A549 (cell line): ENCODE measurements around the gene RBKS. TPM values are rescaled to one million over a fixed set of nuclear protein-coding genes. Genes with fewer than 3 reads are reported as not detected.

Source experiments
- ATAC-seq, 2 experiments: fragments of 200-7000 bp in 1 of 2; fragments of >200 bp in 1 of 2; cut with Nextera tagmentation in 1 of 2; cut with Tn5 transposase in 1 of 2; 3 replicates each; pipeline versions ENCODE4 v1.8.0 to v1.9.1; 2018 to 2020; ENCODE audit warnings: mild to moderate bottlenecking in 1 of 2, moderate library complexity in 1 of 2
- CTCF ChIA-PET: fragments of 300-600 bp; sonication (Branson Sonifier 250); formaldehyde crosslinking; extraction: SDS; loops from one replicate; lab custom pipeline; 2021; ENCODE audit warnings: antibody characterized with exemption, inconsistent platforms; lab: Yijun Ruan, JAX
- POLR2A ChIA-PET: fragments of 350-600 bp; formaldehyde crosslinking; extraction: SDS; loops from one replicate; lab custom pipeline; 2021; ENCODE audit warnings: antibody characterized with exemption, inconsistent platforms; lab: Yijun Ruan, JAX
- DNase-seq, 2 experiments: peaks; one replicate each; pipeline versions ENCODE4 v3.0.0 to v3.0.0-alpha.2; 2011 to 2016; ENCODE audit warnings: low read depth in 1 of 2, low spot score in 1 of 2
- FAIRE-seq: peaks from 2 replicates; lab custom pipeline; 2011; peaks lifted over from hg19 to GRCh38; lab: Jason Lieb, UNC
- H3K27ac ChIP-seq, 2 experiments: fragments of >200 bp; sonication (Bioruptor Twin); formaldehyde crosslinking; 3 replicates each; pipeline ENCODE4 v1.5.1; 2016 to 2017
- H3K4me1 ChIP-seq: fragments of >200 bp; sonication (Bioruptor Twin); formaldehyde crosslinking; 3 replicates; pipeline ENCODE4 v1.6.1; 2016
- H3K4me2 ChIP-seq: fragments of >200 bp; sonication (Bioruptor Twin); formaldehyde crosslinking; 3 replicates; pipeline ENCODE4 v1.6.1; 2016
- H3K4me3 ChIP-seq: fragments of >200 bp; sonication (Bioruptor Twin); formaldehyde crosslinking; 3 replicates; pipeline ENCODE4 v1.5.1; 2016
- H3K9me3 ChIP-seq: fragments of >200 bp; sonication (Bioruptor Twin); formaldehyde crosslinking; 3 replicates; pipeline ENCODE4 v1.6.1; 2016
- CBX2 ChIP-seq: fragments of 200-600 bp; sonication (generic); IDR thresholded peaks from 2 replicates; pipeline ENCODE4 v1.6.1; 2016; ENCODE audit warnings: low read depth, mild to moderate bottlenecking, borderline replicate concordance
- ESRRA ChIP-seq: fragments of 150-350 bp; IDR thresholded peaks from 2 replicates; pipeline ENCODE4 v1.6.1; 2014; ENCODE audit warnings: mild to moderate bottlenecking, low read length, borderline replicate concordance
- FOSB ChIP-seq: fragments of 250-450 bp; sonication (Bioruptor Pico); IDR thresholded peaks from 2 replicates; pipeline ENCODE4 v1.5.0; 2020; ENCODE audit warnings: mild to moderate bottlenecking, moderate library complexity
- GATA3 ChIP-seq: IDR thresholded peaks from 2 replicates; pipeline ENCODE4 v1.6.1; 2012; ENCODE audit warnings: borderline replicate concordance
- HDAC2 ChIP-seq: fragments of 200-600 bp; sonication (generic); IDR thresholded peaks from 2 replicates; pipeline ENCODE4 v1.6.1; 2016
- HOXB13 ChIP-seq: fragments of 250-450 bp; sonication (Bioruptor Pico); IDR thresholded peaks from 2 replicates; pipeline ENCODE4 v1.5.0; 2020; ENCODE audit warnings: low read depth, mild to moderate bottlenecking, moderate library complexity
- HOXB5 ChIP-seq: fragments of 250-450 bp; sonication (Bioruptor Pico); IDR thresholded peaks from 2 replicates; pipeline ENCODE4 v1.5.0; 2020; ENCODE audit warnings: mild to moderate bottlenecking, moderate library complexity
- KDM1A ChIP-seq: fragments of 200-600 bp; sonication (generic); IDR thresholded peaks from 2 replicates; pipeline ENCODE4 v1.6.1; 2016; ENCODE audit warnings: low read depth, mild to moderate bottlenecking
- KDM5A ChIP-seq: fragments of 200-600 bp; sonication (generic); IDR thresholded peaks from 2 replicates; pipeline ENCODE4 v1.6.1; 2016; ENCODE audit warnings: antibody characterized with exemption, mild to moderate bottlenecking
- MAZ ChIP-seq: fragments of 150-350 bp; IDR thresholded peaks from 2 replicates; pipeline ENCODE4 v1.6.1; 2014; ENCODE audit warnings: antibody characterized with exemption, low read depth, low read length, borderline replicate concordance
- MYC ChIP-seq: IDR thresholded peaks from 2 replicates; pipeline ENCODE4 v1.6.1; 2012; ENCODE audit warnings: mild to moderate bottlenecking, inconsistent platforms, low read length, improper control_type of control experiment, borderline replicate concordance
- NR3C1 ChIP-seq: fragments of >200 bp; sonication (Bioruptor Twin); formaldehyde crosslinking; IDR thresholded peaks from 3 replicates; pipeline ENCODE4 v1.6.1; 2017
- PHF8 ChIP-seq: fragments of 200-600 bp; sonication (generic); IDR thresholded peaks from 2 replicates; pipeline ENCODE4 v1.6.1; 2016; ENCODE audit warnings: low read depth, mild to moderate bottlenecking, antibody characterized with exemption, moderate library complexity, borderline replicate concordance
- POLR2AphosphoS2 ChIP-seq: conservative IDR thresholded peaks from 2 replicates; pipeline ENCODE4 v1.6.1; 2012; ENCODE audit warnings: low read length, improper control_type of control experiment, inconsistent platforms
- RAD21 ChIP-seq, 2 experiments: fragments of >200 bp in 1 of 2; sonication (Bioruptor Twin) in 1 of 2; formaldehyde crosslinking in 1 of 2; IDR thresholded peaks in 1 of 2; conservative IDR thresholded peaks in 1 of 2; 2 replicates in 1 of 2; 3 replicates in 1 of 2; pipeline ENCODE4 v1.6.1; 2012 to 2018; ENCODE audit warnings: inconsistent platforms in 1 of 2
- RCOR1 ChIP-seq: fragments of 150-350 bp; IDR thresholded peaks from 2 replicates; pipeline ENCODE4 v1.6.1; 2014; ENCODE audit warnings: antibody characterized with exemption, low read length, low read depth
- SMC3 ChIP-seq: fragments of >200 bp; sonication (Bioruptor Twin); formaldehyde crosslinking; IDR thresholded peaks from 3 replicates; pipeline ENCODE4 v1.6.1; 2018; ENCODE audit warnings: inconsistent platforms
- SREBF2 ChIP-seq: fragments of 450-650 bp; IDR thresholded peaks from 2 replicates; pipeline ENCODE4 v1.6.1; 2014; ENCODE audit warnings: mild to moderate bottlenecking, moderate library complexity
- TP53 ChIP-seq: fragments of 250-450 bp; sonication (Bioruptor Pico); IDR thresholded peaks from 2 replicates; pipeline ENCODE4 v1.5.0; 2021; ENCODE audit warnings: mild to moderate bottlenecking, moderate library complexity
- ZC3H11A ChIP-seq: fragments of 450-650 bp; IDR thresholded peaks from 2 replicates; pipeline ENCODE4 v1.6.1; 2014; ENCODE audit warnings: antibody characterized with exemption, mild to moderate bottlenecking
- ZNF302 ChIP-seq: fragments of 250-450 bp; sonication (Bioruptor Pico); IDR thresholded peaks from 2 replicates; pipeline ENCODE4 v1.9.0; 2021; ENCODE audit warnings: inconsistent platforms, mild to moderate bottlenecking, moderate library complexity
- WGBS: methylation state at CpG from one replicate; pipeline ENCODE4 v1.1.6; 2017; ENCODE audit errors: missing lambda C conversion rate; 5-methylcytosine and 5-hydroxymethylcytosine counted together
- polyA plus RNA-seq, 4 experiments: library from polyadenylated mRNA; depleted of rRNA in 3 of 4; stranded (reverse); fragments of >200 nt; fragmentation: RNase III in 1 of 4; extraction: RNeasy Plus Mini Kit Qiagen cat#74134 plus additional on column Dnase treatment in 1 of 4; gene quantifications; 2 replicates in 3 of 4; 3 replicates in 1 of 4; pipeline ENCODE4 v1.2.3, GENCODE V29; 2011 to 2017
- TF ChIP-seq, protein P1 (sequence below): fragments of >200 bp; sonication (Bioruptor Twin); formaldehyde crosslinking; IDR thresholded peaks from 3 replicates; pipeline ENCODE4 v1.5.1; 2016
- TF ChIP-seq, protein P2 (sequence below): IDR thresholded peaks from 2 replicates; pipeline ENCODE4 v1.6.1; 2012
- TF ChIP-seq, protein P3 (sequence below): fragments of >200 bp; sonication (Bioruptor Twin); formaldehyde crosslinking; IDR thresholded peaks from 2 replicates; pipeline ENCODE4 v1.6.1; 2016
- TF ChIP-seq, protein P4 (sequence below): fragments of >200 bp; sonication (Bioruptor Twin); formaldehyde crosslinking; IDR thresholded peaks from 3 replicates; pipeline ENCODE4 v1.6.1; 2016
- TF ChIP-seq, protein P5 (sequence below): IDR thresholded peaks from 2 replicates; pipeline ENCODE4 v1.6.1; 2012
- TF ChIP-seq, protein P6 (sequence below): fragments of 250-450 bp; sonication (Bioruptor Pico); IDR thresholded peaks from 2 replicates; pipeline ENCODE4 v1.5.0; 2020; ENCODE audit warnings: low read depth, mild to moderate bottlenecking, moderate library complexity

RBKS gene
- polyA plus RNA-seq, 2 of the 4 experiments (the other 2 are of a cell fraction), result 7.6 to 8.5 TPM

DNA sequence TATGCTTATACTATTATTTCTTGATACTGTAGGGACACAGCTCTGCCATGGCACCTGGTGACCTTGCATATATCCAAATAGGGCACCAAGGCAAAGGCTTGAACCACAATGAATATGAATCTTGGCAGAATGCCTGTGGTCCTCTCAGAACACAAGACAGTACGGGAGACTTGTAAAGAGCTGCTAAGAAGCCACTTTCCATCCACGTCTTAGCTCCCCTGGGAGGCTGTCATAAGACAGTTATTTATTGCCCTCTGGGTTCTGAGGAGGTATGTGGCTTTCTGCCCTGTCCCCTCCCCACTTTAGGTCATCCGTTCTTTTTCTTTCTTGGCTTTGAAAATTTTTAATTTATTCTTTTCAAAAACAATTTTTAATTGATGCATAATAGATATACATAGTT, 148.5 kb downstream of the RBKS start:
- Histone ChIP-seq H3K27ac (no peak overlapping the region), H3K4me2 (no peak overlapping the region), H3K4me3 (no peak overlapping the region), H3K4me1 (peaks cover 17% of the 10 kb centered on the region), H3K9me3 (peaks cover 23% of the 10 kb centered on the region; the same call in 2 of the 3 replicates)
- FAIRE-seq (no peak), ATAC-seq (no peak), DNase-seq (no peak)
- TF ChIP-seq RCOR1 (no peak), POLR2AphosphoS2 (no peak), PHF8 (no peak), ZNF302 (CRISPR knock-in tag) (no peak), ESRRA (no peak), SMC3 (no peak), HOXB13 (CRISPR knock-in tag) (no peak), RAD21 (conservative IDR thresholded peaks at IDR 0.05 in 1 of 2, IDR thresholded peaks at IDR 0.05 in 1 of 2) (no peak), MAZ (no peak), GATA3 (no peak), KDM5A (no peak), MYC (no peak), SREBF2 (no peak)
- TF ChIP-seq, protein P1, sequence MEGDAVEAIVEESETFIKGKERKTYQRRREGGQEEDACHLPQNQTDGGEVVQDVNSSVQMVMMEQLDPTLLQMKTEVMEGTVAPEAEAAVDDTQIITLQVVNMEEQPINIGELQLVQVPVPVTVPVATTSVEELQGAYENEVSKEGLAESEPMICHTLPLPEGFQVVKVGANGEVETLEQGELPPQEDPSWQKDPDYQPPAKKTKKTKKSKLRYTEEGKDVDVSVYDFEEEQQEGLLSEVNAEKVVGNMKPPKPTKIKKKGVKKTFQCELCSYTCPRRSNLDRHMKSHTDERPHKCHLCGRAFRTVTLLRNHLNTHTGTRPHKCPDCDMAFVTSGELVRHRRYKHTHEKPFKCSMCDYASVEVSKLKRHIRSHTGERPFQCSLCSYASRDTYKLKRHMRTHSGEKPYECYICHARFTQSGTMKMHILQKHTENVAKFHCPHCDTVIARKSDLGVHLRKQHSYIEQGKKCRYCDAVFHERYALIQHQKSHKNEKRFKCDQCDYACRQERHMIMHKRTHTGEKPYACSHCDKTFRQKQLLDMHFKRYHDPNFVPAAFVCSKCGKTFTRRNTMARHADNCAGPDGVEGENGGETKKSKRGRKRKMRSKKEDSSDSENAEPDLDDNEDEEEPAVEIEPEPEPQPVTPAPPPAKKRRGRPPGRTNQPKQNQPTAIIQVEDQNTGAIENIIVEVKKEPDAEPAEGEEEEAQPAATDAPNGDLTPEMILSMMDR, result no peak
- TF ChIP-seq, protein P2, sequence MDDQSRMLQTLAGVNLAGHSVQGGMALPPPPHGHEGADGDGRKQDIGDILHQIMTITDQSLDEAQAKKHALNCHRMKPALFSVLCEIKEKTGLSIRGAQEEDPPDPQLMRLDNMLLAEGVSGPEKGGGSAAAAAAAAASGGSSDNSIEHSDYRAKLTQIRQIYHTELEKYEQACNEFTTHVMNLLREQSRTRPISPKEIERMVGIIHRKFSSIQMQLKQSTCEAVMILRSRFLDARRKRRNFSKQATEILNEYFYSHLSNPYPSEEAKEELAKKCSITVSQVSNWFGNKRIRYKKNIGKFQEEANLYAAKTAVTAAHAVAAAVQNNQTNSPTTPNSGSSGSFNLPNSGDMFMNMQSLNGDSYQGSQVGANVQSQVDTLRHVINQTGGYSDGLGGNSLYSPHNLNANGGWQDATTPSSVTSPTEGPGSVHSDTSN, result no peak
- TF ChIP-seq, protein P3, sequence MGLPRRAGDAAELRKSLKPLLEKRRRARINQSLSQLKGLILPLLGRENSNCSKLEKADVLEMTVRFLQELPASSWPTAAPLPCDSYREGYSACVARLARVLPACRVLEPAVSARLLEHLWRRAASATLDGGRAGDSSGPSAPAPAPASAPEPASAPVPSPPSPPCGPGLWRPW, result no peak
- POLR2A ChIA-PET, result no interaction called here
- WGBS, result 56% methylated on average over 3 of the region's 3 CpGs
- CTCF ChIA-PET, result interaction anchor here (1.1 to 5.1 kb wide), 2 partner anchors 11 to 19 kb away, joined by 3 to 34 read pairs; no protein-coding TSS in a partner anchor

DNA sequence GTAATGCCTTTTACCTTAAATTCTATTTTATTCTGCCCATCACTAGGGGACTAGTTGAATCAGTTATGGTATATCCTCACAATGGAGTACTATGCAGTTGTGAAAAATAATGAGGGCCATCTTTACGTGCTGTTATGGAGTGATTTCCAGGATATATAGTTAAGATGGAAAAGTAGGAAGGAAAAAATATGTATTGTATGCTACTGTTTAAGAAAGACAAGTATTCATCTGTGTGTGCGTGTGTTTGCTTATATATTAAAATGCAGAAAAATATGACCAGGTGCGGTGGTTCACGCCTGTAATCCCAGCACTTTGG, 151.2 kb downstream of the RBKS start:
- WGBS, result 84% methylated on average over 4 of the region's 4 CpGs
- POLR2A ChIA-PET, result no interaction called here
- peaks cover 15% of the 10 kb centered on the region; the same call in 2 of the 3 replicates for H3K9me3 ChIP-seq
- FAIRE-seq (no peak), DNase-seq (no peak), ATAC-seq (no peak)
- no peak overlapping the region for H3K4me3 ChIP-seq
- TF ChIP-seq, protein P4, sequence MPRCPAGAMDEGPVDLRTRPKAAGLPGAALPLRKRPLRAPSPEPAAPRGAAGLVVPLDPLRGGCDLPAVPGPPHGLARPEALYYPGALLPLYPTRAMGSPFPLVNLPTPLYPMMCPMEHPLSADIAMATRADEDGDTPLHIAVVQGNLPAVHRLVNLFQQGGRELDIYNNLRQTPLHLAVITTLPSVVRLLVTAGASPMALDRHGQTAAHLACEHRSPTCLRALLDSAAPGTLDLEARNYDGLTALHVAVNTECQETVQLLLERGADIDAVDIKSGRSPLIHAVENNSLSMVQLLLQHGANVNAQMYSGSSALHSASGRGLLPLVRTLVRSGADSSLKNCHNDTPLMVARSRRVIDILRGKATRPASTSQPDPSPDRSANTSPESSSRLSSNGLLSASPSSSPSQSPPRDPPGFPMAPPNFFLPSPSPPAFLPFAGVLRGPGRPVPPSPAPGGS, result no peak
- TF ChIP-seq, protein P1, result no peak
- no peak for TF ChIP-seq HOXB5 (CRISPR knock-in tag)
- TF ChIP-seq, protein P5, sequence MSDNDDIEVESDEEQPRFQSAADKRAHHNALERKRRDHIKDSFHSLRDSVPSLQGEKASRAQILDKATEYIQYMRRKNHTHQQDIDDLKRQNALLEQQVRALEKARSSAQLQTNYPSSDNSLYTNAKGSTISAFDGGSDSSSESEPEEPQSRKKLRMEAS, result no peak
- no peak for TF ChIP-seq FOSB (CRISPR knock-in tag)
- TF ChIP-seq NR3C1, result no peak
- no peak for TF ChIP-seq TP53
- no peak for TF ChIP-seq KDM1A
- TF ChIP-seq HDAC2, result no peak
- no peak for TF ChIP-seq POLR2AphosphoS2
- TF ChIP-seq CBX2, result no peak
- no peak for TF ChIP-seq ZC3H11A
- no peak for TF ChIP-seq SREBF2
- TF ChIP-seq RCOR1, result no peak
- TF ChIP-seq, protein P6, sequence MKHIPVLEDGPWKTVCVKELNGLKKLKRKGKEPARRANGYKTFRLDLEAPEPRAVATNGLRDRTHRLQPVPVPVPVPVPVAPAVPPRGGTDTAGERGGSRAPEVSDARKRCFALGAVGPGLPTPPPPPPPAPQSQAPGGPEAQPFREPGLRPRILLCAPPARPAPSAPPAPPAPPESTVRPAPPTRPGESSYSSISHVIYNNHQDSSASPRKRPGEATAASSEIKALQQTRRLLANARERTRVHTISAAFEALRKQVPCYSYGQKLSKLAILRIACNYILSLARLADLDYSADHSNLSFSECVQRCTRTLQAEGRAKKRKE (CRISPR knock-in tag), result no peak
- no peak for TF ChIP-seq RAD21 (conservative IDR thresholded peaks at IDR 0.05 in 1 of 2, IDR thresholded peaks at IDR 0.05 in 1 of 2)
- no peak overlapping the region for H3K4me2 ChIP-seq
- peak overlapping the region in 1 of 2 experiments; percentile 50; a peak in 1 of 6 replicates for H3K27ac ChIP-seq
- CTCF ChIA-PET, result interaction anchor here (1.0 to 3.1 kb wide), 3 partner anchors 16 to 29 kb away, joined by 3 to 32 read pairs (median 4); no protein-coding TSS in a partner anchor
- H3K4me1 ChIP-seq, result peaks cover 17% of the 10 kb centered on the region
